ENCODE data around the gene FKBP1A. TPM values are rescaled to one million over a fixed set of nuclear protein-coding genes. Genes with fewer than 3 reads are reported as not detected.

The FKBP1A gene
- total and polyA plus RNA-seq, 10 of the 15 experiments (the other 5 are each of a cell fraction or from before 2014, with no cell fraction given) = 103 to 687 (median 254) TPM

DNA sequence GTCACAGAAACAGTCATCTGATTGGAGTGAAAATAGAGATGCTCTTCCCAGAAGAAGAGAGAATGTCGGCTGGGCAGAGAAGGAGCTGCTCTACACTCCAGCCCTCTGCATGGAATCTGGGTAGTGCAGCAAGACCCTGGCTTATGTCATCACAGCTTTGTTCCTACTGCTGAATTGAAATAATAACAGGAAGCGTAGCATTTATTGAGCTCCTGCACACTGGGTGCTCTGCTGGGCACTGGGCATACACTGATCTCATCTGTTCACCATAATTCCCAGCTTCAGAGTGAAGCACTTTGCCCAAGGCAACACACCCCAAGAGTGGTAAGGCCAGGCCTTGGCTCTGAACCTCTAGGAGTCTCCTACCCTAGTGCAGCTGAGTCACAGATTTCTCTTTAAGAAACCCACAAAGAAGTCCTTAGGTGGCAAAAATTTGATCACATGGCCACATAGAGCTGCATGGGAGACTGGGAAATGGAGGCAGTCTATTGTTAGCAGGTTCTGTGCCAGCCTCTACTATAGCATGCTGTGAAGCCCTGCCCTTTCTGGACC lies 60.0 kb downstream of the FKBP1A start (continued):
- TF ChIP-seq BACH1 (IDR thresholded peaks at IDR 0.05; ENCODE audit: borderline replicate concordance) (no peak), SIX5 (IDR thresholded peaks at IDR 0.05; ENCODE audit: low read depth, low read length, severe bottlenecking) (no peak), GATAD2B (conservative IDR thresholded peaks at IDR 0.05; ENCODE audit: low read depth) (no peak)

DNA sequence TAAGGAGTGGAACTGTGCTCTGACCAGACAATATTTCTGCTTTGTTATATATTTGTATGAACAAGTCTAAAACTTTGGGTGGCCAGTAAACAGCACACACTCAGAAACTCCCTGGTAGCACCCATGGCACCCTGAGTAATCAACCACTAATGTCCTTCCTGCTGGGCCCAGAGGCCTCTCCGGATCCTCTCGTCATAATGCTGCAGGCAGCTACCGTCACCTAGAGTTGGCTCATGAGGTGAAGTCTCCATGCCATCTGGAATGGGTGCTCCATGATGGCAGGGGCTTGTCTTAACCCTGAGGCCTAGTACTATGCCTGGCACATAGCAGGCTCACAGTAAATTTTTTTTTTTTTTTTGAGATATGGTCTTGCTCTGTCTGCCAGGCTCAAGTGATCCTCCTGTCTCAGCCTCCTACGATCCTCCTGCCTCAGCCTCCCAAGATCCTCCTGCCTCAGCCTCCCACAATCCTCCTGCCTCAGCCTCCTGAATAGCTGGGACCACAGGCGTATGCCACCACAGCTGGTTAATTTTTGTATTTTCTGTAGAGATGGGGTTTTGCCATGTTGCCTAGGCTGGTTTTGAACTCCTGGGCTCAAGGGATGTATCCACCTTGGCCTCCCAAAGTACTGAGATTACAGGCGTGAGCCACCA lies 60.9 kb downstream of the FKBP1A start:
- no peak overlapping the region for H3K4me3 ChIP-seq
- ChIA-PET POLR2A (no interaction called here), CTCF (interaction anchor here (0.7 to 1.3 kb wide), 3 partner anchors 40 to 172 kb away, joined by 4 read pairs; no protein-coding TSS in a partner anchor), RAD21 (ENCODE audit: unreplicated experiment) (no interaction called here), SMC1A (ENCODE audit: uncharacterized antibody, unreplicated experiment) (interaction anchor here (0.8 to 0.9 kb wide), 2 partner anchors 58 to 1032 kb away, joined by 3 to 4 read pairs; no protein-coding TSS in a partner anchor)
- H3K36me3 ChIP-seq (ENCODE audit: control insufficient read depth in 2 of 2, insufficient read depth in 2 of 2, low read length in 1 of 2) = no peaks in the 10 kb centered on the region; a peak in 1 of 4 replicates
- no TSS peak for BruUV-seq (replicated peaks)
- H3K9me3 ChIP-seq (replicated peaks; ENCODE audit: control insufficient read depth, insufficient read depth, low read length) = no peaks in the 10 kb centered on the region
- no peaks in the 10 kb centered on the region; the same call in 1 of the 2 replicates for H4K20me1 ChIP-seq (ENCODE audit: control insufficient read depth, insufficient read depth)
- no peak overlapping the region for H3K27ac ChIP-seq (ENCODE audit: control insufficient read depth, insufficient read depth)
- intact Hi-C loops (cut with micrococcal nuclease; ENCODE audit: unreplicated experiment) (no loop called here), in situ Hi-C loops (cut with MboI) (no loop called here)
- peaks cover 36% of the 10 kb centered on the region for H3K79me2 ChIP-seq (ENCODE audit: control insufficient read depth, insufficient read depth, low read length)
- H3K9ac ChIP-seq (ENCODE audit: control insufficient read depth, insufficient read depth, low read length) = no peak overlapping the region
- H3K27me3 ChIP-seq (replicated peaks in 1 of 2; ENCODE audit: control insufficient read depth in 2 of 2, insufficient read depth in 2 of 2, low read length in 1 of 2) = no peaks in the 10 kb centered on the region
- 98% methylated on average over 6 of the region's 6 CpGs for WGBS (ENCODE audit: insufficient coverage, insufficient replicate concordance, low lambda C conversion rate, missing lambda C conversion rate)
- H3K4me2 ChIP-seq (ENCODE audit: control insufficient read depth, insufficient read depth) = no peak overlapping the region
- H2AFZ ChIP-seq (ENCODE audit: control insufficient read depth, low read depth, low read length) = no peak overlapping the region
- peaks cover 27% of the 10 kb centered on the region for H3K4me1 ChIP-seq (ENCODE audit: control insufficient read depth, insufficient read depth, low read length)
- FAIRE-seq = no peak
- DNase-seq (ENCODE audit: low read depth, low spot score) = no peak
- no peak for ATAC-seq
- TF ChIP-seq, protein P1, sequence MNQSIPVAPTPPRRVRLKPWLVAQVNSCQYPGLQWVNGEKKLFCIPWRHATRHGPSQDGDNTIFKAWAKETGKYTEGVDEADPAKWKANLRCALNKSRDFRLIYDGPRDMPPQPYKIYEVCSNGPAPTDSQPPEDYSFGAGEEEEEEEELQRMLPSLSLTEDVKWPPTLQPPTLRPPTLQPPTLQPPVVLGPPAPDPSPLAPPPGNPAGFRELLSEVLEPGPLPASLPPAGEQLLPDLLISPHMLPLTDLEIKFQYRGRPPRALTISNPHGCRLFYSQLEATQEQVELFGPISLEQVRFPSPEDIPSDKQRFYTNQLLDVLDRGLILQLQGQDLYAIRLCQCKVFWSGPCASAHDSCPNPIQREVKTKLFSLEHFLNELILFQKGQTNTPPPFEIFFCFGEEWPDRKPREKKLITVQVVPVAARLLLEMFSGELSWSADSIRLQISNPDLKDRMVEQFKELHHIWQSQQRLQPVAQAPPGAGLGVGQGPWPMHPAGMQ (IDR thresholded peaks at IDR 0.05; ENCODE audit: borderline replicate concordance) = no peak
- TF ChIP-seq, protein P2, sequence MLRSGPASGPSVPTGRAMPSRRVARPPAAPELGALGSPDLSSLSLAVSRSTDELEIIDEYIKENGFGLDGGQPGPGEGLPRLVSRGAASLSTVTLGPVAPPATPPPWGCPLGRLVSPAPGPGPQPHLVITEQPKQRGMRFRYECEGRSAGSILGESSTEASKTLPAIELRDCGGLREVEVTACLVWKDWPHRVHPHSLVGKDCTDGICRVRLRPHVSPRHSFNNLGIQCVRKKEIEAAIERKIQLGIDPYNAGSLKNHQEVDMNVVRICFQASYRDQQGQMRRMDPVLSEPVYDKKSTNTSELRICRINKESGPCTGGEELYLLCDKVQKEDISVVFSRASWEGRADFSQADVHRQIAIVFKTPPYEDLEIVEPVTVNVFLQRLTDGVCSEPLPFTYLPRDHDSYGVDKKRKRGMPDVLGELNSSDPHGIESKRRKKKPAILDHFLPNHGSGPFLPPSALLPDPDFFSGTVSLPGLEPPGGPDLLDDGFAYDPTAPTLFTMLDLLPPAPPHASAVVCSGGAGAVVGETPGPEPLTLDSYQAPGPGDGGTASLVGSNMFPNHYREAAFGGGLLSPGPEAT (IDR thresholded peaks at IDR 0.05; ENCODE audit: low read depth) = no peak
- TF ChIP-seq JUNB (IDR thresholded peaks at IDR 0.05) = no peak
- TF ChIP-seq, protein P3, sequence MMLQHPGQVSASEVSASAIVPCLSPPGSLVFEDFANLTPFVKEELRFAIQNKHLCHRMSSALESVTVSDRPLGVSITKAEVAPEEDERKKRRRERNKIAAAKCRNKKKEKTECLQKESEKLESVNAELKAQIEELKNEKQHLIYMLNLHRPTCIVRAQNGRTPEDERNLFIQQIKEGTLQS (IDR thresholded peaks at IDR 0.05; ENCODE audit: borderline replicate concordance, extremely low read depth, low read depth, low read length) = no peak
- TF ChIP-seq, protein P4, sequence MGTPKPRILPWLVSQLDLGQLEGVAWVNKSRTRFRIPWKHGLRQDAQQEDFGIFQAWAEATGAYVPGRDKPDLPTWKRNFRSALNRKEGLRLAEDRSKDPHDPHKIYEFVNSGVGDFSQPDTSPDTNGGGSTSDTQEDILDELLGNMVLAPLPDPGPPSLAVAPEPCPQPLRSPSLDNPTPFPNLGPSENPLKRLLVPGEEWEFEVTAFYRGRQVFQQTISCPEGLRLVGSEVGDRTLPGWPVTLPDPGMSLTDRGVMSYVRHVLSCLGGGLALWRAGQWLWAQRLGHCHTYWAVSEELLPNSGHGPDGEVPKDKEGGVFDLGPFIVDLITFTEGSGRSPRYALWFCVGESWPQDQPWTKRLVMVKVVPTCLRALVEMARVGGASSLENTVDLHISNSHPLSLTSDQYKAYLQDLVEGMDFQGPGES (IDR thresholded peaks at IDR 0.05) = no peak
- no peak for TF ChIP-seq SRF (IDR thresholded peaks at IDR 0.05; ENCODE audit: low read depth in 2 of 2, low read length in 2 of 2)
- TF ChIP-seq, protein P5, sequence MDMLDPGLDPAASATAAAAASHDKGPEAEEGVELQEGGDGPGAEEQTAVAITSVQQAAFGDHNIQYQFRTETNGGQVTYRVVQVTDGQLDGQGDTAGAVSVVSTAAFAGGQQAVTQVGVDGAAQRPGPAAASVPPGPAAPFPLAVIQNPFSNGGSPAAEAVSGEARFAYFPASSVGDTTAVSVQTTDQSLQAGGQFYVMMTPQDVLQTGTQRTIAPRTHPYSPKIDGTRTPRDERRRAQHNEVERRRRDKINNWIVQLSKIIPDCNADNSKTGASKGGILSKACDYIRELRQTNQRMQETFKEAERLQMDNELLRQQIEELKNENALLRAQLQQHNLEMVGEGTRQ (IDR thresholded peaks at IDR 0.05; ENCODE audit: borderline replicate concordance, low read depth, low read length) = no peak
- no peak for TF ChIP-seq SP1 (IDR thresholded peaks at IDR 0.05; ENCODE audit: low read depth, low read length)

All from GM12878 (cell line).